ENCODE data around the gene TMEM81. TPM values are rescaled to one million over a fixed set of nuclear protein-coding genes. Genes with fewer than 3 reads are reported as not detected.

The TMEM81 gene
- total RNA-seq, 1 donor from 2014 or later: not detected

GRCh38 chr1:205109269-205109668 is 25.0 kb upstream of the TMEM81 start:
- Histone ChIP-seq H3K4me1 (no peaks in the 10 kb centered on the region), H3K36me3 (peaks cover 50 to 52% of the 10 kb centered on the region in 2 donors), H3K4me3 (no peak overlapping the region), H3K9me3 (no peaks in the 10 kb centered on the region), H3K27me3 (no peaks in the 10 kb centered on the region), H3K27ac (no peak overlapping the region)
- no peak for TF ChIP-seq CTCF (IDR thresholded peaks at IDR 0.05)
- intact Hi-C loops (cut with DNase I): no loop called here
- no peak for DNase-seq (ENCODE audit: low spot score in 2 of 2)

GRCh38 chr1:205108464-205108863 is 24.2 kb upstream of the TMEM81 start:
- H3K4me3 ChIP-seq: no peak overlapping the region
- H3K27me3 ChIP-seq: no peaks in the 10 kb centered on the region
- peaks cover 52% of the 10 kb centered on the region in 2 donors for H3K36me3 ChIP-seq
- no peak for TF ChIP-seq CTCF (IDR thresholded peaks at IDR 0.05)
- no peaks in the 10 kb centered on the region for H3K9me3 ChIP-seq
- no peak overlapping the region for H3K27ac ChIP-seq
- no peak for DNase-seq (ENCODE audit: low spot score in 2 of 2)
- H3K4me1 ChIP-seq: no peaks in the 10 kb centered on the region
- intact Hi-C loops (cut with DNase I): no loop called here

GRCh38 chr1:205107327-205107726 is 23.1 kb upstream of the TMEM81 start:
- no peak for DNase-seq (ENCODE audit: low spot score in 2 of 2)
- Histone ChIP-seq H3K4me1 (no peaks in the 10 kb centered on the region), H3K9me3 (no peaks in the 10 kb centered on the region), H3K36me3 (peaks cover 55 to 58% of the 10 kb centered on the region in 2 donors), H3K27ac (no peak overlapping the region), H3K27me3 (no peaks in the 10 kb centered on the region), H3K4me3 (no peak overlapping the region)
- TF ChIP-seq CTCF (IDR thresholded peaks at IDR 0.05): no peak
- intact Hi-C loops (cut with DNase I): no loop called here

DNA sequence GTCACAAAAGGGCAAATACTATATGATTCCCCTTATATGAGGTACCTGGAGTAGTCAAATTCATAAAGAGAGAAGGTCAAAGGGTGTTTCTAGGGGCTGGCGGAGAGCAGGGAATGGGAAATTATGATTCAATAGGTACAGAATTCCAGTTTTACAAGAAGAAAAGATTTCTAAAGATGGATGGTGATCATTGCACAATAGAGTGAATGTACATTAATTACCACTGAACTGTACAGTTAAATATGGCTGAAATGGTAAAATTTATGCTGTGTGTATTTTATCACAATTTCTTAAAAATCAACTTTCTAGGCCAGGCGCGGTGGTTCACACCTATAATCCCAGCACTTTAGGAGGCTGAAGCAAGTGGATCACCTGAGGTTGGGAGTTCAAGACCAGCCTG is 18.1 kb upstream of the TMEM81 start:
- no peaks in the 10 kb centered on the region for H3K4me1 ChIP-seq
- no peak for DNase-seq (ENCODE audit: low spot score in 2 of 2)
- no peaks in the 10 kb centered on the region for H3K27me3 ChIP-seq
- intact Hi-C loops (cut with DNase I): no loop called here
- peaks cover 86 to 91% of the 10 kb centered on the region in 2 donors for H3K36me3 ChIP-seq
- TF ChIP-seq CTCF (IDR thresholded peaks at IDR 0.05): no peak
- no peaks in the 10 kb centered on the region for H3K9me3 ChIP-seq
- no peak overlapping the region for H3K27ac ChIP-seq
- H3K4me3 ChIP-seq: no peak overlapping the region

GRCh38 chr1:205098242-205098641 is 14.0 kb upstream of the TMEM81 start:
- intact Hi-C loops (cut with DNase I): no loop called here

More at GRCh38 chr1:205098242-205098641, 14.0 kb upstream of the TMEM81 start:
- no peak for TF ChIP-seq CTCF (IDR thresholded peaks at IDR 0.05)
- Histone ChIP-seq H3K36me3 (peaks cover 90 to 98% of the 10 kb centered on the region in 2 donors), H3K4me1 (no peaks in the 10 kb centered on the region), H3K27me3 (no peaks in the 10 kb centered on the region), H3K27ac (no peak overlapping the region), H3K9me3 (no peaks in the 10 kb centered on the region), H3K4me3 (no peak overlapping the region)
- DNase-seq (ENCODE audit: low spot score in 2 of 2): no peak

Measured in ascending aorta (tissue), 2 donors.